Measurements from ENCODE around the gene CD36. TPM values are rescaled to one million over a fixed set of nuclear protein-coding genes. Genes with fewer than 3 reads are reported as not detected.
"Not testable (repeated sequence)": the region's sequence is repeated elsewhere in the genome, so short reads cannot be mapped to it uniquely, and the experiment has no call there.

Gene CD36
- total RNA-seq, 5 donors from 2014 or later (not counting 1 experiment from before 2014, with no cell fraction given), result 0.32 to 0.70 (median 0.42) TPM; not detected in 1

DNA sequence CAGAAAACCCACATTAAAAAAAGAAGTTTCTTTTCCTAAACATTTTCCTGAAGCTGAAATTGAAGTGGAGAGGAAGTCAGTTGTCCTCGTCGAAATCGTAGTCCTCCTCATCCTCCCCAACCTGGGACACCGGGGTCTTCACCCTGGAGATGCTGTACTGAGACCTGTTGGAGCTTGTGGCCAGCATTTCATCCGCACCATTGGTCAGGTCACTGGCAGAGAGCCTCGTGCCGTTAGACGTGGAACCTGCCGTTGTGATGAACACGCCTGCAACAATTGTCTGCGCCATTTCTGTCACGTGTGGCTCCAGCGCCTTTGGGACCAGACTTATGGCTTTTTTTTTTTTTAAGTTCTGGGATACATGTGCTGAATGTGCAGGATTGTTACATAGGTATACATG, 23.8 kb downstream of the CD36 start:
- ChIA-PET CTCF (no interaction called here), POLR2A (no interaction called here)
- no peak overlapping the region for H3K4me3 Mint-ChIP-seq
- H3K36me3 ChIP-seq (ENCODE audit: control insufficient read depth in 2 of 2, extremely low read depth in 1 of 2, insufficient read depth in 1 of 2, low read length in 1 of 2), result no peaks in the 10 kb centered on the region
- 97% methylated on average over 6 of the region's 13 CpGs for WGBS (ENCODE audit: insufficient coverage)
- H3K27me3 ChIP-seq (replicated peaks in 1 of 2; ENCODE audit: control insufficient read depth in 2 of 2, extremely low read depth in 1 of 2, insufficient read depth in 2 of 2, low read length in 1 of 2), result no peaks in the 10 kb centered on the region
- H3K27ac Mint-ChIP-seq, result no peak overlapping the region
- no peak overlapping the region for H3K4me3 ChIP-seq (ENCODE audit: control insufficient read depth in 1 of 2, extremely low read depth in 1 of 2, low read length in 1 of 2)
- H3K27me3 Mint-ChIP-seq, result no peaks in the 10 kb centered on the region
- H3K9me3 ChIP-seq, result no peaks in the 10 kb centered on the region
- ATAC-seq (replicated peaks in 1 of 4), result no peak
- H3K36me3 Mint-ChIP-seq, result no peaks in the 10 kb centered on the region
- DNase-seq, result no peak
- no peaks in the 10 kb centered on the region for H3K4me1 ChIP-seq (ENCODE audit: control insufficient read depth in 1 of 2, extremely low read depth in 1 of 2, insufficient read depth in 2 of 2, low read length in 2 of 2)
- H3K27ac ChIP-seq (ENCODE audit: low read length), result no peak overlapping the region
- no peaks in the 10 kb centered on the region for H3K9me3 Mint-ChIP-seq
- H3K4me1 Mint-ChIP-seq, result no peaks in the 10 kb centered on the region

DNA sequence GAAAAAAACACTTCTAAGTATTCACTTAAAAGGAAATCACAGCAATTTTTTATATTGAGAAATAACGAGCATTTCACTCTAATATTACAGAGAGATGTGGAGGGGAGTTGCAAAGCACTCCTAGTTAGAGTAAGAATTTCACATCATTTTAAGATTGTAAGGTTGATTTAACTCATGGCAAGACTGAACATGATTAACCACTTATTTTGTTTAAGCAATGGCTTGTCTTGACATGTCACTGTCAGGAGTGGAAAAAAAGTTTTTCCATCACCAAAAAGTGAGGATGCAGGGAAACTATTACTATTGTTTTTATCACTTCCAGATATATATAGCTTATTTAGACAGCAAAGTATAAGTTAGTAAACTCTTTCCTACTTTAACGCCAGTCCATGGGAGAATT, 27.1 kb downstream of the CD36 start:
- CTCF ChIA-PET, result no interaction called here
- POLR2A ChIA-PET, result no interaction called here
- Histone ChIP-seq H3K4me1 (ENCODE audit: control insufficient read depth in 1 of 2, extremely low read depth in 1 of 2, insufficient read depth in 2 of 2, low read length in 2 of 2) (no peaks in the 10 kb centered on the region), H3K36me3 (ENCODE audit: control insufficient read depth in 2 of 2, extremely low read depth in 1 of 2, insufficient read depth in 1 of 2, low read length in 1 of 2) (no peaks in the 10 kb centered on the region), H3K4me3 (ENCODE audit: control insufficient read depth in 1 of 2, extremely low read depth in 1 of 2, low read length in 1 of 2) (no peak overlapping the region), H3K27ac (ENCODE audit: low read length) (no peak overlapping the region), H3K9me3 (no peaks in the 10 kb centered on the region), H3K27me3 (replicated peaks in 1 of 2; ENCODE audit: control insufficient read depth in 2 of 2, extremely low read depth in 1 of 2, insufficient read depth in 2 of 2, low read length in 1 of 2) (no peaks in the 10 kb centered on the region)
- no peak overlapping the region for H3K27ac Mint-ChIP-seq
- WGBS (ENCODE audit: insufficient coverage), result no CpG with 5 or more reads among the region's 2 CpGs
- H3K36me3 Mint-ChIP-seq, result no peaks in the 10 kb centered on the region
- H3K4me1 Mint-ChIP-seq, result no peaks in the 10 kb centered on the region
- H3K4me3 Mint-ChIP-seq, result no peak overlapping the region
- no peaks in the 10 kb centered on the region for H3K9me3 Mint-ChIP-seq
- H3K27me3 Mint-ChIP-seq, result no peaks in the 10 kb centered on the region
- no peak for DNase-seq
- no peak for ATAC-seq (replicated peaks in 1 of 4)

DNA sequence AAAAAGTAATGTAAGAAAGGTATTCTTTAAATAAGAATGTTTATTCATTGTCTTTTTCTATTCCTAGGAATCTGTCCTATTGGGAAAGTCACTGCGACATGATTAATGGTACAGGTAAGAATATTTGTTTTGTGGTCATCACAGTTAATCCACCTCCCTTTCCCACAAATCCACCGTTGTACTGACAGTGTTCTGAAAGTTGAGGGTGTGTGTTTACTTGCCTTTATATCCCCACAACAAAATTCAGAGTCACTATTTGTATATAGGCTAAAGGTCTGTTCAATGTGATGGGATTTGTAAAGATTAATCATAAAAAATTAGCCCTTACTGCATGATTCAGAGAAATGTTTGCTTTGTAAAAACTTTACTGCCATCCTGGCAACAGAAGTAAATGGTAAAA, 27.9 kb downstream of the CD36 start:
- Histone ChIP-seq H3K9me3 (no peaks in the 10 kb centered on the region), H3K27ac (ENCODE audit: low read length) (no peak overlapping the region), H3K36me3 (ENCODE audit: control insufficient read depth in 2 of 2, extremely low read depth in 1 of 2, insufficient read depth in 1 of 2, low read length in 1 of 2) (no peaks in the 10 kb centered on the region), H3K4me1 (ENCODE audit: control insufficient read depth in 1 of 2, extremely low read depth in 1 of 2, insufficient read depth in 2 of 2, low read length in 2 of 2) (no peaks in the 10 kb centered on the region), H3K4me3 (ENCODE audit: control insufficient read depth in 1 of 2, extremely low read depth in 1 of 2, low read length in 1 of 2) (no peak overlapping the region), H3K27me3 (replicated peaks in 1 of 2; ENCODE audit: control insufficient read depth in 2 of 2, extremely low read depth in 1 of 2, insufficient read depth in 2 of 2, low read length in 1 of 2) (no peaks in the 10 kb centered on the region)
- Mint-ChIP-seq H3K27ac (no peak overlapping the region), H3K36me3 (no peaks in the 10 kb centered on the region), H3K4me1 (no peaks in the 10 kb centered on the region), H3K27me3 (no peaks in the 10 kb centered on the region), H3K9me3 (no peaks in the 10 kb centered on the region), H3K4me3 (no peak overlapping the region)
- ChIA-PET CTCF (no interaction called here), POLR2A (no interaction called here)
- ATAC-seq (replicated peaks in 1 of 4) (no peak), DNase-seq (no peak)
- WGBS (ENCODE audit: insufficient coverage), result no CpG with 5 or more reads among the region's 2 CpGs

DNA sequence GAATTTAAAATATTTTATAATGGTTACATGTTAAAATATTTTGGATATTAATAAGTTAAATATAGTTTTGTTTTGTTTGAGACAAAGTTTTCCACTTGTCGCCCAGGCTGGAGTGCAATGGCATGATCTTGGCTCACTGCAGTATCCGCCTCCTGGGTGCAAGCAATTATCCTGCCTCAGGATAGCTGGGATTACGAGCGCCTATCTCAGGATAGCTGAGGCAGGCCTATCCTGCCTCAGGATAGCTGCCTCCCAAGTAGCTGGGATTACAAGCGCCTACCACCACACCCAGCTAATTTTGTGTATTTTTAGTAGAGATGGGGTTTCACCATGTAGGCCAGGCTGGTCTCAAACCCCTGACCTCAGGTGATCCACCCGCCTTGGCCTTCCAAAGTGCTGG, 30.9 kb downstream of the CD36 start:
- H3K4me3 Mint-ChIP-seq; H3K27ac ChIP-seq (ENCODE audit: low read length); DNase-seq; H3K4me1 Mint-ChIP-seq; CTCF ChIA-PET; H3K4me3 ChIP-seq (ENCODE audit: control insufficient read depth in 1 of 2, extremely low read depth in 1 of 2, low read length in 1 of 2); ATAC-seq (replicated peaks in 1 of 4); H3K27me3 ChIP-seq (replicated peaks in 1 of 2; ENCODE audit: control insufficient read depth in 2 of 2, extremely low read depth in 1 of 2, insufficient read depth in 2 of 2, low read length in 1 of 2); H3K36me3 Mint-ChIP-seq; H3K4me1 ChIP-seq (ENCODE audit: control insufficient read depth in 1 of 2, extremely low read depth in 1 of 2, insufficient read depth in 2 of 2, low read length in 2 of 2); H3K27ac Mint-ChIP-seq; POLR2A ChIA-PET; H3K9me3 ChIP-seq; H3K27me3 Mint-ChIP-seq; H3K36me3 ChIP-seq (ENCODE audit: control insufficient read depth in 2 of 2, extremely low read depth in 1 of 2, insufficient read depth in 1 of 2, low read length in 1 of 2); H3K9me3 Mint-ChIP-seq: not testable (repeated sequence)
- 85% methylated on average over 5 of the region's 6 CpGs for WGBS (ENCODE audit: insufficient coverage)

DNA sequence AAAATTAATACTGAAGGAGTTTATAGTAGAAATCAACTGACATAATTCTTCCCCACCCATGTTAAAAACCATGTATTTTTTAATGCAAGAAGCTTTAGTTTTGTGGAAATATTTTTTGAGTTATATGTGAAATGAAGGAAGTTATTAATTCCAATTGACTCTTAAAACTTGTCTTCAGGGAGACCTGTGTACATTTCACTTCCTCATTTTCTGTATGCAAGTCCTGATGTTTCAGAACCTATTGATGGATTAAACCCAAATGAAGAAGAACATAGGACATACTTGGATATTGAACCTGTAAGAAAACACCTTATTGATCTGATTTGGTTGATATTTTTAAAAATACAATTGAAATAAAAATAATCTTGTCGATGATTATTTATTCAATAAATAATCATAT, 33.3 kb downstream of the CD36 start:
- no peaks in the 10 kb centered on the region for H3K27me3 Mint-ChIP-seq
- no CpG with 5 or more reads among the region's 1 CpG for WGBS (ENCODE audit: insufficient coverage)
- no peak overlapping the region for H3K4me3 Mint-ChIP-seq
- H3K36me3 ChIP-seq (ENCODE audit: control insufficient read depth in 2 of 2, extremely low read depth in 1 of 2, insufficient read depth in 1 of 2, low read length in 1 of 2), result no peaks in the 10 kb centered on the region
- no peaks in the 10 kb centered on the region for H3K9me3 Mint-ChIP-seq
- DNase-seq (no peak), ATAC-seq (replicated peaks in 1 of 4) (no peak)
- no peak overlapping the region for H3K4me3 ChIP-seq (ENCODE audit: control insufficient read depth in 1 of 2, extremely low read depth in 1 of 2, low read length in 1 of 2)
- H3K36me3 Mint-ChIP-seq, result no peaks in the 10 kb centered on the region
- no peaks in the 10 kb centered on the region for H3K9me3 ChIP-seq
- ChIA-PET POLR2A (no interaction called here), CTCF (no interaction called here)
- H3K27ac ChIP-seq (ENCODE audit: low read length), result no peak overlapping the region
- H3K4me1 Mint-ChIP-seq, result no peaks in the 10 kb centered on the region
- H3K4me1 ChIP-seq (ENCODE audit: control insufficient read depth in 1 of 2, extremely low read depth in 1 of 2, insufficient read depth in 2 of 2, low read length in 2 of 2), result no peaks in the 10 kb centered on the region
- H3K27me3 ChIP-seq (replicated peaks in 1 of 2; ENCODE audit: control insufficient read depth in 2 of 2, extremely low read depth in 1 of 2, insufficient read depth in 2 of 2, low read length in 1 of 2), result no peaks in the 10 kb centered on the region
- H3K27ac Mint-ChIP-seq, result no peak overlapping the region

DNA sequence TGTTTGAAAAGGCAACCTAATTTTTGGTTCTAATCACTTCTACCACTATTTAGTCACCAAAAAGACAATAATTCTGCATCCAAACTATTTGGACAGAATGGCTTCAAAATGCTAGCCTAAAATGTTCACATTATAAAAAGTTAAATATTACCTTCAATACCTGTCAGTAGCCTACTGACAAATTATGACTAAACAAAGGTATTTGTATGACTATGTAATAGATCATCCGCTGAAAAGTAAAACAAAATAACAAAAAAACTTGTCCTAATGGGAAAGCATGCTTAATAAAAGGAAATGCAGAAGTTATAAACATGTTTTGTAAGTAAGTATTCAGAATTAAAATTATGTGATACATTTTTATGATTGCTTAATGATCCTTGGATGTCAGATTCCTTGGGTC, 36.6 kb downstream of the CD36 start:
- Histone ChIP-seq H3K36me3 (ENCODE audit: control insufficient read depth in 2 of 2, extremely low read depth in 1 of 2, insufficient read depth in 1 of 2, low read length in 1 of 2) (no peaks in the 10 kb centered on the region), H3K27ac (ENCODE audit: low read length) (no peak overlapping the region), H3K4me1 (ENCODE audit: control insufficient read depth in 1 of 2, extremely low read depth in 1 of 2, insufficient read depth in 2 of 2, low read length in 2 of 2) (no peaks in the 10 kb centered on the region), H3K27me3 (replicated peaks in 1 of 2; ENCODE audit: control insufficient read depth in 2 of 2, extremely low read depth in 1 of 2, insufficient read depth in 2 of 2, low read length in 1 of 2) (no peaks in the 10 kb centered on the region), H3K4me3 (ENCODE audit: control insufficient read depth in 1 of 2, extremely low read depth in 1 of 2, low read length in 1 of 2) (no peak overlapping the region), H3K9me3 (no peaks in the 10 kb centered on the region)
- Mint-ChIP-seq H3K9me3 (no peaks in the 10 kb centered on the region), H3K36me3 (no peaks in the 10 kb centered on the region), H3K4me1 (no peaks in the 10 kb centered on the region), H3K4me3 (no peak overlapping the region), H3K27ac (no peak overlapping the region), H3K27me3 (peaks cover 0 to 1% of the 10 kb centered on the region in 2 donors)
- no peak for ATAC-seq (replicated peaks in 1 of 4)
- POLR2A ChIA-PET, result interaction anchor here in 1 of 2 donors (0.7 kb wide), 1 partner anchor 23 kb away, joined by 3 read pairs; no protein-coding TSS in a partner anchor
- no CpG with 5 or more reads among the region's 1 CpG for WGBS (ENCODE audit: insufficient coverage)
- CTCF ChIA-PET, result no interaction called here
- DNase-seq, result no peak

DNA sequence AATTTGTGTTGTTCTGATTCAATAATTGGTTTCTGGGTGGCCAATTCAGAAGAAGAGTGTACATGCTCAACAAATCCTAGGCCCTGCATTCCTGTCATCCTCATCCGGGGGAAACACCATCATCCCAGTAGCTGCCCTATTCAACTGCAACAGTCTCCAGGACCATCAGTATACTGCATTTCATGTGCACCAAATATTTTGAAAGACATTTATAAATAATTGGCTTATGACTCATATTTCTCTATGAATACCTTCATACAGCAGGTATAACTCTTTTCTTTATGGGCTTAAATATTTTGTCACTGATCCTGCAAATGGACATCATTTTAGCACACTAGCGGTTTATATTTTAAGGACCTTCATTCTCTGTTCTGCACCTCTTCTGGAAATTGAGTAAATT, 38.0 kb downstream of the CD36 start:
- ChIA-PET CTCF (no interaction called here), POLR2A (no interaction called here)
- Mint-ChIP-seq H3K27ac (no peak overlapping the region), H3K4me3 (no peak overlapping the region), H3K36me3 (no peaks in the 10 kb centered on the region), H3K4me1 (no peaks in the 10 kb centered on the region), H3K9me3 (no peaks in the 10 kb centered on the region), H3K27me3 (peaks cover 0 to 2% of the 10 kb centered on the region in 2 donors)
- DNase-seq (no peak), ATAC-seq (replicated peaks in 1 of 4) (no peak)
- H3K4me1 ChIP-seq (ENCODE audit: control insufficient read depth in 1 of 2, extremely low read depth in 1 of 2, insufficient read depth in 2 of 2, low read length in 2 of 2), result no peaks in the 10 kb centered on the region
- no peaks in the 10 kb centered on the region for H3K9me3 ChIP-seq
- no CpG with 5 or more reads among the region's 2 CpGs for WGBS (ENCODE audit: insufficient coverage)
- H3K27ac ChIP-seq (ENCODE audit: low read length), result no peak overlapping the region
- H3K27me3 ChIP-seq (replicated peaks in 1 of 2; ENCODE audit: control insufficient read depth in 2 of 2, extremely low read depth in 1 of 2, insufficient read depth in 2 of 2, low read length in 1 of 2), result no peaks in the 10 kb centered on the region
- H3K4me3 ChIP-seq (ENCODE audit: control insufficient read depth in 1 of 2, extremely low read depth in 1 of 2, low read length in 1 of 2), result no peak overlapping the region
- H3K36me3 ChIP-seq (ENCODE audit: control insufficient read depth in 2 of 2, extremely low read depth in 1 of 2, insufficient read depth in 1 of 2, low read length in 1 of 2), result no peaks in the 10 kb centered on the region
